SK-N-MC (cell line): Measurements from ENCODE around the gene EBF4.

Experiments used
- EZH2 ChIP-seq: fragments of 200-600 bp; sonication (generic); IDR thresholded peaks from one replicate; pipeline ENCODE4 v1.6.1; 2017; ENCODE audit warnings: antibody characterized with exemption
- POLR2AphosphoS5 ChIP-seq: IDR thresholded peaks from 2 replicates; pipeline ENCODE4 v1.6.1; 2012; ENCODE audit warnings: mild to moderate bottlenecking, low read depth, low read length, borderline replicate concordance

- TF ChIP-seq POLR2AphosphoS5, result no peak
- no peak for TF ChIP-seq EZH2
Observed at GRCh38 chr20:2741463-2741862, 48.9 kb downstream of the EBF4 start.
